Fibroblast of lung (primary cell): ENCODE data around the gene NFYA. TPM values are rescaled to one million over a fixed set of nuclear protein-coding genes. Genes with fewer than 3 reads are reported as not detected.

Source experiments
- DNase-seq, 2 donors: peaks; one replicate each; pipeline versions ENCODE4 v3.0.0 to v3.0.0-alpha.2; 2010; ENCODE audit warnings: low read depth in 2 of 2
- H2AFZ ChIP-seq: 2 replicates; pipeline ENCODE4 v1.5.1; 2012; ENCODE audit warnings: low read length, control low read depth, inconsistent platforms
- H3K27ac ChIP-seq: 2 replicates; pipeline ENCODE4 v1.5.1; 2011; ENCODE audit warnings: low read length, control low read depth; ENCODE audit not compliant: insufficient read depth
- H3K27me3 ChIP-seq: 2 replicates; pipeline ENCODE4 v1.5.1; 2011; ENCODE audit warnings: mild to moderate bottlenecking, low read length; ENCODE audit not compliant: control insufficient read depth, insufficient read depth
- H3K36me3 ChIP-seq: 2 replicates; pipeline ENCODE4 v1.5.1; 2011; ENCODE audit warnings: low read length; ENCODE audit not compliant: control insufficient read depth, insufficient read depth
- H3K4me1 ChIP-seq: 2 replicates; pipeline ENCODE4 v1.5.1; 2011; ENCODE audit warnings: low read length; ENCODE audit not compliant: control insufficient read depth, insufficient read depth; ENCODE audit errors: extremely low read depth
- H3K4me2 ChIP-seq: 2 replicates; pipeline ENCODE4 v1.5.1; 2011; ENCODE audit warnings: low read length, control low read depth; ENCODE audit not compliant: insufficient read depth; ENCODE audit errors: extremely low read depth
- H3K4me3 ChIP-seq, 4 experiments: fragments of 200-600 bp in 1 of 4; sonication (generic) in 1 of 4; replicated peaks in 1 of 4; 2 replicates each; pipeline ENCODE4 v1.5.1; 2011 to 2016; ENCODE audit warnings: low read length in 4 of 4, low read depth in 3 of 4, mild to moderate bottlenecking in 3 of 4, control low read depth in 2 of 4, inconsistent platforms in 1 of 4, mixed read lengths in 1 of 4; ENCODE audit not compliant: insufficient read depth in 1 of 4; ENCODE audit errors: control extremely low read depth in 1 of 4
- H3K79me2 ChIP-seq: 2 replicates; pipeline ENCODE4 v1.5.1; 2012; ENCODE audit warnings: mild to moderate bottlenecking, low read length, inconsistent platforms; ENCODE audit not compliant: control insufficient read depth, insufficient read depth
- H3K9ac ChIP-seq: 2 replicates; pipeline ENCODE4 v1.5.1; 2011; ENCODE audit warnings: mild to moderate bottlenecking, low read length, control low read depth; ENCODE audit not compliant: insufficient read depth
- H3K9me3 ChIP-seq: 2 replicates; pipeline ENCODE4 v1.5.1; 2012; ENCODE audit warnings: low read depth, low read length; ENCODE audit not compliant: control insufficient read depth, insufficient read depth
- H4K20me1 ChIP-seq: 2 replicates; pipeline ENCODE4 v1.5.1; 2011; ENCODE audit warnings: low read length; ENCODE audit not compliant: control insufficient read depth, insufficient read depth; ENCODE audit errors: extremely low read depth
- EZH2 ChIP-seq: IDR thresholded peaks from 2 replicates; pipeline ENCODE4 v1.5.1; 2012; ENCODE audit warnings: low read length, control low read depth, mild to moderate bottlenecking; ENCODE audit errors: missing control alignments
- polyA plus RNA-seq, 2 donors: library from polyadenylated mRNA; depleted of rRNA in 1 of 2; stranded (reverse) in 1 of 2; unstranded in 1 of 2; fragments of >200 nt; gene quantifications; 2 replicates each; pipeline ENCODE4 v1.2.1, GENCODE V29; 2011 to 2012; ENCODE audit warnings: missing spikeins in 1 of 2
- total RNA-seq: library from RNA; depleted of rRNA; stranded (reverse); fragments of >200 nt; gene quantifications from 2 replicates; pipeline ENCODE4 v1.2.1, GENCODE V29; 2014
- TF ChIP-seq, protein P1 (sequence below), 2 donors: IDR thresholded peaks in 1 of 2; conservative IDR thresholded peaks in 1 of 2; 1 replicate in 1 of 2; 2 replicates in 1 of 2; pipeline ENCODE4 v1.5.1; 2011 to 2012; ENCODE audit warnings: low read length in 2 of 2, control low read depth in 1 of 2, inconsistent platforms in 1 of 2, low read depth in 1 of 2, mild to moderate bottlenecking in 1 of 2

Gene NFYA
- total and polyA plus RNA-seq, 2 donors (not counting 1 experiment from before 2014, with no cell fraction given): 6.9 to 14.9 TPM

DNA sequence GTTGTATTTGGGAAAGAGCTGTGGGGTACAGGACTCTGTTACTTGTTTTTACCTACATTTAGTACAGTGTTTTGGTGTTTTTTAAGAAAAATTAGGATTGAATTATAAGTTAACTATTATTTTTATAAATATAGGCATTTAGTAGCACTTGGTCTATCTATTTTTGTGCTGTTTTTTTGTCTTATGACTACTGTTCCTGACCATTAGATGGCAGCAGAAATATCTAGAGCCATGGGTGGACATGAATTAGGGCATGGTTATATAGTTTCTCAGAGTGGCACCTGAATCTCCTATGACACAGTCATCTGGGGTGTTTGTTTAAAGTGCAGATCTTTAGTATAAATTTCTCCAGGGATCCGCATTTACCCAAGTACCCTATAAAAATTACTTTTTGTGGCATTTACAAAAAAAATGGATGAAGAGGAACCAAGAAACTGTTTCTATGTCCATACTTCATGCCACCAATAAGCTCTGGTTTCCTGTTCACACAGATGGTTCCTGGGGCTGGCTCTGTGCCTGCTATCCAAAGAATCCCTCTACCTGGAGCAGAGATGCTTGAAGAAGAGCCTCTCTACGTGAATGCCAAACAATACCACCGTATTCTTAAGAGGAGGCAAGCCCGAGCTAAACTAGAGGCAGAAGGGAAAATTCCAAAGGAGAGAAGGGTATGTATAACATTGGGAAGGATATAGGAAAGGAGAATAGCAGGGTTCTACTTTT lies 19.8 kb downstream of the NFYA start:
- H2AFZ ChIP-seq: no peak overlapping the region
- H3K27ac ChIP-seq: no peak overlapping the region
- no peak overlapping the region for H3K9ac ChIP-seq
- H3K9me3 ChIP-seq: no peaks in the 10 kb centered on the region
- TF ChIP-seq, protein P1, sequence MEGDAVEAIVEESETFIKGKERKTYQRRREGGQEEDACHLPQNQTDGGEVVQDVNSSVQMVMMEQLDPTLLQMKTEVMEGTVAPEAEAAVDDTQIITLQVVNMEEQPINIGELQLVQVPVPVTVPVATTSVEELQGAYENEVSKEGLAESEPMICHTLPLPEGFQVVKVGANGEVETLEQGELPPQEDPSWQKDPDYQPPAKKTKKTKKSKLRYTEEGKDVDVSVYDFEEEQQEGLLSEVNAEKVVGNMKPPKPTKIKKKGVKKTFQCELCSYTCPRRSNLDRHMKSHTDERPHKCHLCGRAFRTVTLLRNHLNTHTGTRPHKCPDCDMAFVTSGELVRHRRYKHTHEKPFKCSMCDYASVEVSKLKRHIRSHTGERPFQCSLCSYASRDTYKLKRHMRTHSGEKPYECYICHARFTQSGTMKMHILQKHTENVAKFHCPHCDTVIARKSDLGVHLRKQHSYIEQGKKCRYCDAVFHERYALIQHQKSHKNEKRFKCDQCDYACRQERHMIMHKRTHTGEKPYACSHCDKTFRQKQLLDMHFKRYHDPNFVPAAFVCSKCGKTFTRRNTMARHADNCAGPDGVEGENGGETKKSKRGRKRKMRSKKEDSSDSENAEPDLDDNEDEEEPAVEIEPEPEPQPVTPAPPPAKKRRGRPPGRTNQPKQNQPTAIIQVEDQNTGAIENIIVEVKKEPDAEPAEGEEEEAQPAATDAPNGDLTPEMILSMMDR (conservative IDR thresholded peaks at IDR 0.05 in 1 of 2, IDR thresholded peaks at IDR 0.05 in 1 of 2; ENCODE audit: low read depth in 1 of 2, low read length in 2 of 2): peak; percentile 45 to 50
- TF ChIP-seq EZH2: no peak
- peak; percentile 16 to 43 for DNase-seq
- no peaks in the 10 kb centered on the region for H3K27me3 ChIP-seq
- no peak overlapping the region for H3K4me2 ChIP-seq
- H3K4me1 ChIP-seq: no peaks in the 10 kb centered on the region
- H3K4me3 ChIP-seq: no peak overlapping the region
- H4K20me1 ChIP-seq: no peaks in the 10 kb centered on the region
- H3K79me2 ChIP-seq: no peaks in the 10 kb centered on the region
- peaks cover 6% of the 10 kb centered on the region for H3K36me3 ChIP-seq

GRCh38 chr6:41093729-41094128 lies 21.0 kb downstream of the NFYA start:
- Histone ChIP-seq H3K27me3 (no peaks in the 10 kb centered on the region), H2AFZ (no peak overlapping the region), H3K4me3 (no peak overlapping the region), H3K36me3 (peaks cover 9% of the 10 kb centered on the region), H3K4me1 (no peaks in the 10 kb centered on the region), H4K20me1 (no peaks in the 10 kb centered on the region), H3K9me3 (no peaks in the 10 kb centered on the region), H3K4me2 (no peak overlapping the region), H3K27ac (no peak overlapping the region), H3K9ac (no peak overlapping the region), H3K79me2 (no peaks in the 10 kb centered on the region)
- DNase-seq: peak in 1 of 2 donors; percentile 25
- no peak for TF ChIP-seq EZH2
- TF ChIP-seq, protein P1 (conservative IDR thresholded peaks at IDR 0.05 in 1 of 2, IDR thresholded peaks at IDR 0.05 in 1 of 2; ENCODE audit: low read depth in 1 of 2, low read length in 2 of 2): no peak

GRCh38 chr6:41097467-41098090 lies 24.8 kb downstream of the NFYA start:
- Histone ChIP-seq H3K4me2 (no peak overlapping the region), H3K9me3 (no peaks in the 10 kb centered on the region), H3K4me3 (no peak overlapping the region), H4K20me1 (no peaks in the 10 kb centered on the region), H3K27ac (no peak overlapping the region), H3K27me3 (no peaks in the 10 kb centered on the region), H3K79me2 (no peaks in the 10 kb centered on the region), H3K4me1 (no peaks in the 10 kb centered on the region), H2AFZ (no peak overlapping the region), H3K9ac (no peak overlapping the region), H3K36me3 (peaks cover 12% of the 10 kb centered on the region)
- TF ChIP-seq, protein P1 (conservative IDR thresholded peaks at IDR 0.05 in 1 of 2, IDR thresholded peaks at IDR 0.05 in 1 of 2; ENCODE audit: low read depth in 1 of 2, low read length in 2 of 2): no peak
- no peak for TF ChIP-seq EZH2
- DNase-seq: peak; percentile 17 to 87
